VCaP (cell line): ENCODE results near the gene LAMP1.

Experiments
- H3K27ac ChIP-seq: fragments of 450-650 bp; 2 replicates; pipeline ENCODE4 v1.5.1; 2017
- CTCF ChIP-seq: fragments of 450-650 bp; conservative IDR thresholded peaks from 2 replicates; pipeline ENCODE4 v1.5.1; 2017; ENCODE audit warnings: mild to moderate bottlenecking, moderate library complexity

LAMP1 gene

DNA sequence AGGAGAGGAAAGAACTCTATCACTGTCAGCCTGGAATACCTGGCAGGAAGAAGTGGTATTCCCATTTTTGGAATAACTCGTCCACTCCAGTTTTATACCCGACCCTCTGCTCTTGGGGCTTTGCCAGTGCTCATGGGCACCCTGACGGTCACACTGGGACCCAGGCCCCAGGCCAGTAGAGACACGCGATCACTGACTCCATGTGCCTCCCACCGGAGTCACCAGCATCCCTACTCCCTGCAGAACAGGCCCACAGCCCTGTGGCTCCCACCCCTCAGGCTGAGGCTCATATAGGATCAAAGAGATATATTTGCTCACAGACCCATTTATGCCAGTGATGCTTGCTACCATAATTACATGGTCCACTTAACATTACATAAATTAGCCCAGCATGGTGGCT is 63.4 kb downstream of the LAMP1 start:
- H3K27ac ChIP-seq, result no peak overlapping the region
- TF ChIP-seq CTCF, result no peak

- no peak overlapping the region for H3K27ac ChIP-seq
- no peak for TF ChIP-seq CTCF
Measured at GRCh38 chr13:113361406-113361805, 64.4 kb downstream of the LAMP1 start.

GRCh38 chr13:113364311-113364889 is 67.4 kb downstream of the LAMP1 start:
- TF ChIP-seq CTCF, result no peak

DNA sequence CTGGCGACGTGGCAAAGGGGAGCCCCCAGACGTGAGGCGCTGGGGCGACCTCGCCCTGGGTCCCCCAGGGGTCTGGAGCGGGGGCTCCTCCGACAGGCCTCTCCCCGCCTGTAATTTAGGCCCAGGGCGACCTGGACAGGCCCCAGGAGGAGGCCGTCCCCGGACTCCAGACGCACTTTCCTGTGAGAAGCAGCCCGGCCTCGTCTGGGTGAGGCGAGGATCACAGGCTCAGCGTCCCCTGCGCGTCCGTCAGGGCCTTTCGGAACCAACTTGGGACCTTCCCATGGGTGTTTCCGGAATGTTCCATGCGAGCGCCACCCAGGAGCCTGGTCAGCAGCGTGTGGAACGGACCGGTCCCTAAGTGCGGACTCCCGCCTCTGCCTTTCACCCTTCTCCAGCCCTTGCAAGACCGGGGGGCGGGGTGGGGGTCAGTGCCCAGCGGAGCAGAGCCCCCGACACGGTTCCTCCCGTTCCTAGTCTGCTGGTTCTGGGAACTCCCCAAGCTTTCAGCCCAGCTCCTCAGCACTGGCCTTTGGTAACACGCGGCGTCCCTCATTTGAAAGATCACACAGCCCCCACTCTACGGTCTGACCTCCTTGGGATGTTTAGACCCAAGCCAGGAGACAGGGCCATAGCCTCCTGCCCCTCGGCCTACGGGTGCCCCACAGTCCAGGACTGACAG is 68.0 kb downstream of the LAMP1 start:
- TF ChIP-seq CTCF, result no peak
- H3K27ac ChIP-seq, result no peak overlapping the region

More at GRCh38 chr13:113364311-113364889, 67.4 kb downstream of the LAMP1 start:
- H3K27ac ChIP-seq, result no peak overlapping the region

DNA sequence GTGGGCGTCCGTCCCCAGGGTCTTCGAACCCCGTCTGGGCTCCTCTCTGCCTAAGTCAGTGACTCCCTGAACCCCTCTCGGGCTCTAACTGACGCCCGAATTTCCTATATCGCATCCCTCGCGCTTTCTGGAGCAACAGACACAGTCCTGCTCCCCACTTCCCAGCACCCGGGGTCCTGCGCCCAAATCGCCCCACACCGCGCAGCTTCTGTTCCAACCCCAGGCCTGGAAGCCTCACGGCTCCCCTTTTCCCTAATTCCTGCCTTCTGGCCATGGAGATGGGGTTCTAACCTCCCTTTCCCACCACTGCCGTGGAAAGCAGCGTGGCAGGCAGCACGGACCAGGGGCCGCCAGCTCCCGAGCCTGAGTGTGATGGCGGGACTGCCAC is 68.5 kb downstream of the LAMP1 start:
- H3K27ac ChIP-seq, result no peak overlapping the region

DNA sequence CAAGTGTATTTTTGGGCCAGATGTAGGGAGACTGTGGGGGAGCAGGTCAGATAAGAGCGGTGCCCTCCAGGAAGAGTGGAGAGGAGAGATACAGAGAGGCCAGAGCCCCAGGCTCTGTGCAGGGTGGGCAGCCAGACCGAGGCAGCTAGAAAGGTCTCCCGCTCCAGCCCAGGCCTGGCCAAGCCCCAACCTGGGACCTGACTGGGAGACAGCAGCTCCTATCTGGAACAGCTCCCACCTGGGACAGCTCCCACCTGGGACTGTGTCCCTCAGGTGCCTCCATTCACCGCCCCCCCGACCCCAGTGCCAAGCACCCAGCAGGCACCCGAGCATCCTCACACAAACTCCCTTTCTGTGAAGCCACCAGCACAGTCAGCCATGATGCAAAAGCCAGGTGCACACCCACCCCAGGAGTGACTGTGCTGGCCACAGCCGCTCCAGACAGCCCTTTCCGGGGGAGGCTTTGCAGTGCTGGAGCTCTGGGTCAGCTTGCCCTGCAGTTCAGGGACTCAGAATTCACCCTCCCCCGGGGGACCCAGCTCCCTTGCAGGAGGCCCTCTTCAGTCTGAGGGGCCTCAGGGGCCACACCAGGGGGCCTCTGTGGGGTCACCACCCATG is 69.0 kb downstream of the LAMP1 start:
- H3K27ac ChIP-seq, result no peak overlapping the region
- no peak for TF ChIP-seq CTCF

More for the DNA sequence above, 68.5 kb downstream of the LAMP1 start:
- TF ChIP-seq CTCF, result no peak

GRCh38 chr13:113367020-113367560 is 70.1 kb downstream of the LAMP1 start:
- TF ChIP-seq CTCF, result no peak
- H3K27ac ChIP-seq, result no peak overlapping the region
